Stomach (tissue), 9 donors: ENCODE measurements around the gene PPP1R3E. TPM values are rescaled to one million over a fixed set of nuclear protein-coding genes. Genes with fewer than 3 reads are reported as not detected.

ENCODE experiments used
- DNase-seq, 2 donors: peaks; one replicate each; pipeline versions ENCODE4 v3.0.0 to v3.0.0-alpha.2; 2013 to 2019
- H3K27ac ChIP-seq, 5 donors: fragments of 200-600 bp in 4 of 5; sonication (generic) in 4 of 5; one replicate each; pipeline ENCODE4 v1.5.1; 2013 to 2019; ENCODE audit warnings: mild to moderate bottlenecking in 1 of 5, moderate library complexity in 1 of 5
- H3K27me3 ChIP-seq, 3 donors: fragments of 200-600 bp; sonication (generic); one replicate each; pipeline ENCODE4 v1.5.1; 2017 to 2019; ENCODE audit warnings: mixed run types in 1 of 3
- H3K36me3 ChIP-seq, 4 donors: fragments of 200-600 bp; sonication (generic); 1 replicate in 3 of 4; 2 replicates in 1 of 4; pipeline ENCODE4 v1.5.1; 2016 to 2019
- H3K4me1 ChIP-seq, 4 donors: fragments of 200-600 bp; sonication (generic); one replicate each; pipeline ENCODE4 v1.5.1; 2016 to 2019
- H3K4me3 ChIP-seq, 4 donors: fragments of 200-600 bp; sonication (generic) in 3 of 4; one replicate each; pipeline ENCODE4 v1.5.1; 2016 to 2019; ENCODE audit warnings: mild to moderate bottlenecking in 1 of 4
- H3K9me3 ChIP-seq, 4 donors: fragments of 200-600 bp; sonication (generic); one replicate each; pipeline ENCODE4 v1.5.1; 2016 to 2019
- CTCF ChIP-seq, 7 experiments: fragments of 450-650 bp in 4 of 7; fragments of 200-600 bp in 3 of 7; sonication (generic) in 3 of 7; IDR thresholded peaks; one replicate each; pipeline ENCODE4 v1.5.1; 2016 to 2019; ENCODE audit warnings: antibody characterized with exemption in 7 of 7, control low read depth in 2 of 7, mild to moderate bottlenecking in 1 of 7
- EP300 ChIP-seq: sonication (generic); formaldehyde crosslinking; IDR thresholded peaks from one replicate; pipeline ENCODE4 v1.6.1; 2017; ENCODE audit warnings: antibody characterized with exemption
- POLR2A ChIP-seq, 4 donors: fragments of 450-650 bp; IDR thresholded peaks; one replicate each; pipeline ENCODE4 v1.6.1; 2016; ENCODE audit warnings: antibody characterized with exemption in 4 of 4, control low read depth in 2 of 4, mild to moderate bottlenecking in 1 of 4, moderate library complexity in 1 of 4
- POLR2AphosphoS5 ChIP-seq, 3 donors: sonication (generic); formaldehyde crosslinking; IDR thresholded peaks; one replicate each; pipeline ENCODE4 v1.6.1; 2016; ENCODE audit warnings: antibody characterized with exemption in 3 of 3
- WGBS, 5 donors: extraction: QIAGEN DNeasy Blood & Tissue Kit in 3 of 5; methylation state at CpG; one replicate each; pipeline versions ENCODE4 v1.1.5 to v1.1.7; 2013 to 2018; 5-methylcytosine and 5-hydroxymethylcytosine counted together
- intact Hi-C: fragments of 100-400 bp; cut with DNase I; formaldehyde crosslinking; loops from one replicate; pipeline ENCODE4 v1.15.1; 2023; ENCODE audit warnings: low total_unique reads
- polyA plus RNA-seq, 3 donors: library from polyadenylated mRNA; stranded (reverse); fragments of 200-250 nt; gene quantifications; one replicate each; pipeline ENCODE4 v1.2.3, GENCODE V29; 2013
- total RNA-seq, 5 donors: library from RNA; depleted of rRNA; stranded (reverse); fragments of >200 nt; gene quantifications; one replicate each; pipeline versions ENCODE4 v1.1.0 to v1.2.3, GENCODE V29; 2014 to 2016
- donor health status: healthy with polysubstance abuse.
- donor health status: Bipolar disorder and iron deficiency.
- donor health status: healthy.

The PPP1R3E gene
- total and polyA plus RNA-seq, 8 donors, result 1.7 to 17.6 (median 11.5) TPM

GRCh38 chr14:23306412-23307145 is 3.9 kb upstream of the PPP1R3E start, which contains the start of gene BCL2L2:
BCL2L2 (plus strand) TSS chr14:23306833; CDS start chr14:23307768, 935 bp downstream.
- peak; percentile 92 to 97 for DNase-seq
- Histone ChIP-seq H3K27me3 (no peaks in the 10 kb centered on the region), H3K27ac (peak within 1 kb of the TSS; percentile 91 to 94 (median 92)), H3K9me3 (no peaks in the 10 kb centered on the region), H3K36me3 (peaks cover 0 to 39% (median 35%) of the 10 kb centered on the region in 4 donors), H3K4me1 (peaks cover 43 to 69% (median 64%) of the 10 kb centered on the region in 4 donors), H3K4me3 (peak within 1 kb of the TSS; percentile 70 to 78 (median 72))
- intact Hi-C loops, result no loop called here
- no peak for TF ChIP-seq CTCF (IDR thresholded peaks at IDR 0.05)
- peak in 2 of 3 donors; percentile 76 to 87 for TF ChIP-seq POLR2AphosphoS5 (IDR thresholded peaks at IDR 0.05)
- no peak for TF ChIP-seq EP300
- peak in 2 of 4 donors; percentile 2 to 57 for TF ChIP-seq POLR2A (IDR thresholded peaks at IDR 0.05)
- 1 to 5% (median 4%) methylated on average over 23 to 24 of the region's 24 CpGs for WGBS, 5 donors

GRCh38 chr14:23301969-23302289 is 730 bp downstream of the PPP1R3E start:
- Histone ChIP-seq H3K27ac (peak overlapping the region; percentile 93 to 98 (median 98)), H3K36me3 (peaks cover 0 to 20% (median 8%) of the 10 kb centered on the region in 4 donors), H3K4me1 (peaks cover 35 to 56% (median 53%) of the 10 kb centered on the region in 4 donors), H3K4me3 (peak overlapping the region; percentile 67 to 73 (median 72)), H3K27me3 (no peaks in the 10 kb centered on the region), H3K9me3 (no peaks in the 10 kb centered on the region)
- no peak for DNase-seq
- WGBS, 5 donors, result 0% methylated on average over 3 to 25 of the region's 25 CpGs
- intact Hi-C loops, result no loop called here
- TF ChIP-seq CTCF (IDR thresholded peaks at IDR 0.05), result no peak
- peak in 2 of 4 donors; percentile 65 to 88 for TF ChIP-seq POLR2A (IDR thresholded peaks at IDR 0.05)
- TF ChIP-seq POLR2AphosphoS5 (IDR thresholded peaks at IDR 0.05), result peak in 2 of 3 donors; percentile 85 to 90
- TF ChIP-seq EP300, result no peak

- Histone ChIP-seq H3K9me3 (no peaks in the 10 kb centered on the region), H3K4me1 (peaks cover 35 to 54% (median 52%) of the 10 kb centered on the region in 4 donors), H3K27me3 (no peaks in the 10 kb centered on the region), H3K4me3 (peak overlapping the region; percentile 67 to 73 (median 72)), H3K36me3 (peaks cover 0 to 23% (median 8%) of the 10 kb centered on the region in 4 donors), H3K27ac (peak overlapping the region; percentile 93 to 98 (median 98))
- peak; percentile 78 to 89 (median 82) for TF ChIP-seq POLR2AphosphoS5 (IDR thresholded peaks at IDR 0.05)
- peak in 2 of 4 donors; percentile 11 to 58 for TF ChIP-seq POLR2A (IDR thresholded peaks at IDR 0.05)
- peak in 5 of 7 experiments; percentile 52 to 87 (median 64) for TF ChIP-seq CTCF (IDR thresholded peaks at IDR 0.05)
- no peak for TF ChIP-seq EP300
- intact Hi-C loops, result no loop called here
- peak; percentile 99 to 100 for DNase-seq
- 0 to 1% (median 0%) methylated on average over 32 to 87 of the region's 87 CpGs for WGBS, 5 donors
Measured at GRCh38 chr14:23301288-23301968, 1.2 kb downstream of the PPP1R3E start.

- TF ChIP-seq CTCF (IDR thresholded peaks at IDR 0.05) (no peak), EP300 (no peak), POLR2AphosphoS5 (IDR thresholded peaks at IDR 0.05) (no peak), POLR2A (IDR thresholded peaks at IDR 0.05) (no peak)
- DNase-seq, result peak in 1 of 2 donors; percentile 62
- no peaks in the 10 kb centered on the region for H3K27me3 ChIP-seq
- H3K4me1 ChIP-seq, result peaks cover 30 to 47% (median 45%) of the 10 kb centered on the region in 4 donors
- H3K9me3 ChIP-seq, result no peaks in the 10 kb centered on the region
- H3K27ac ChIP-seq, result peak overlapping the region; percentile 93 to 98 (median 98)
- intact Hi-C loops, result no loop called here
- peak overlapping the region; percentile 67 to 73 (median 72) for H3K4me3 ChIP-seq
- WGBS, 5 donors, result 3 to 11% (median 4%) methylated on average over 13 of the region's 13 CpGs
- H3K36me3 ChIP-seq, result peaks cover 0 to 23% (median 8%) of the 10 kb centered on the region in 4 donors
Measured at GRCh38 chr14:23300687-23301223, 1.9 kb downstream of the PPP1R3E start.
